ENCODE results near the gene MKX. TPM values are rescaled to one million over a fixed set of nuclear protein-coding genes. Genes with fewer than 3 reads are reported as not detected.

Gene MKX
- total and polyA plus RNA-seq, 9 of the 15 experiments (the other 6 are each of a cell fraction or from before 2014, with no cell fraction given): 0.07 TPM; not detected in 7

- no peak for ATAC-seq
- intact Hi-C loops (cut with micrococcal nuclease) (no loop called here), in situ Hi-C loops (cut with MboI) (no loop called here)
- ChIA-PET POLR2A (interaction anchor here (1.0 kb wide), 1 partner anchor 12 kb away, joined by 3 read pairs; no protein-coding TSS in a partner anchor), CTCF (ENCODE audit: low intra/inter-chr PET ratio) (no interaction called here)
- BruUV-seq (replicated peaks): no TSS peak
- no peak overlapping the region for H3K27ac ChIP-seq (ENCODE audit: extremely low read depth, low read depth, low read length)
- no peaks in the 10 kb centered on the region for H4K20me1 ChIP-seq (replicated peaks; ENCODE audit: control insufficient read depth, insufficient read depth, low read length)
- TF ChIP-seq MEF2A (IDR thresholded peaks at IDR 0.05; ENCODE audit: control insufficient read depth, low read depth, low read length) (no peak), ZC3H8 (IDR thresholded peaks at IDR 0.05) (no peak), CEBPB (tag; IDR thresholded peaks at IDR 0.05) (no peak), CCNT2 (IDR thresholded peaks at IDR 0.05; ENCODE audit: borderline replicate concordance, extremely low read depth, insufficient read length, low read depth, low read length) (no peak), SP1 (CRISPR knock-in tag; IDR thresholded peaks at IDR 0.05) (no peak), HDAC3 (IDR thresholded peaks at IDR 0.05; ENCODE audit: borderline replicate concordance, partially characterized antibody) (no peak), RBM22 (IDR thresholded peaks at IDR 0.05; ENCODE audit: low read depth, low read length, poor library complexity, severe bottlenecking) (no peak), ZNF655 (CRISPR knock-in tag; IDR thresholded peaks at IDR 0.05) (no peak), HMG20B (CRISPR knock-in tag; IDR thresholded peaks at IDR 0.05) (no peak), JUND (IDR thresholded peaks at IDR 0.05; ENCODE audit: borderline replicate concordance, low read depth, low read length) (no peak), JUND (tag; IDR thresholded peaks at IDR 0.05; ENCODE audit: borderline replicate concordance, low read depth, low read length) (no peak)
- TF ChIP-seq, protein P1, sequence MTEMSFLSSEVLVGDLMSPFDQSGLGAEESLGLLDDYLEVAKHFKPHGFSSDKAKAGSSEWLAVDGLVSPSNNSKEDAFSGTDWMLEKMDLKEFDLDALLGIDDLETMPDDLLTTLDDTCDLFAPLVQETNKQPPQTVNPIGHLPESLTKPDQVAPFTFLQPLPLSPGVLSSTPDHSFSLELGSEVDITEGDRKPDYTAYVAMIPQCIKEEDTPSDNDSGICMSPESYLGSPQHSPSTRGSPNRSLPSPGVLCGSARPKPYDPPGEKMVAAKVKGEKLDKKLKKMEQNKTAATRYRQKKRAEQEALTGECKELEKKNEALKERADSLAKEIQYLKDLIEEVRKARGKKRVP (CRISPR knock-in tag; IDR thresholded peaks at IDR 0.05): no peak
- H3K79me2 ChIP-seq (ENCODE audit: control insufficient read depth, insufficient read depth, low read length): no peaks in the 10 kb centered on the region
- H3K9me3 ChIP-seq (replicated peaks; ENCODE audit: control insufficient read depth, insufficient read depth, low read depth, low read length): no peaks in the 10 kb centered on the region
- no peak overlapping the region for H3K9ac ChIP-seq (ENCODE audit: insufficient read depth in 1 of 2, low read depth in 2 of 2, low read length in 2 of 2)
- H3K4me2 ChIP-seq (ENCODE audit: insufficient read depth, low read length): no peak overlapping the region
- H3K27me3 ChIP-seq (ENCODE audit: control insufficient read depth in 2 of 2, insufficient read depth in 2 of 2, low read length in 2 of 2): peaks cover 3 to 5% of the 10 kb centered on the region in 2 experiments; a peak in 3 of 5 replicates
- H3K4me1 ChIP-seq (replicated peaks in 1 of 2; ENCODE audit: control insufficient read depth in 2 of 2, insufficient read depth in 2 of 2, low read length in 2 of 2): no peaks in the 10 kb centered on the region
- no peaks in the 10 kb centered on the region for H3K36me3 ChIP-seq (ENCODE audit: control insufficient read depth, insufficient read depth, low read length)
- no peak overlapping the region for H3K4me3 ChIP-seq
- no peaks in the 10 kb centered on the region for H3K9me1 ChIP-seq (ENCODE audit: control insufficient read depth, insufficient read depth, low read length)
- DNase-seq (ENCODE audit: extremely low read depth in 1 of 4, low spot score in 3 of 4): no peak
- H2AFZ ChIP-seq (ENCODE audit: low read depth, low read length): no peak overlapping the region
- FAIRE-seq: no peak
- WGBS (ENCODE audit: insufficient coverage, low coverage, missing lambda C conversion rate): under 1% methylated on average over 6 of the region's 6 CpGs
Observed at GRCh38 chr10:27687743-27688142, 57.9 kb downstream of the MKX start.
